ENCODE results near the gene PIEZO2.

PIEZO2 gene

GRCh38 chr18:10797896-10798295 lies 351.5 kb downstream of the PIEZO2 start:
- H3K27me3 ChIP-seq (ENCODE audit: insufficient read depth, low read length, poor library complexity, severe bottlenecking) = no peaks in the 10 kb centered on the region
- no peak overlapping the region for H3K9ac ChIP-seq (ENCODE audit: low read depth, low read length, poor library complexity, severe bottlenecking)
- H3F3A ChIP-seq (ENCODE audit: low read depth) = no peaks in the 10 kb centered on the region
- no peaks in the 10 kb centered on the region for H3K9me3 ChIP-seq (ENCODE audit: insufficient read depth, low read depth, low read length)
- no peaks in the 10 kb centered on the region for H4K20me1 ChIP-seq (ENCODE audit: insufficient read depth, low read length, poor library complexity, severe bottlenecking)
- TF ChIP-seq EZH2phosphoT487 (IDR thresholded peaks at IDR 0.05; ENCODE audit: borderline replicate concordance) = no peak
- TF ChIP-seq, protein P1, sequence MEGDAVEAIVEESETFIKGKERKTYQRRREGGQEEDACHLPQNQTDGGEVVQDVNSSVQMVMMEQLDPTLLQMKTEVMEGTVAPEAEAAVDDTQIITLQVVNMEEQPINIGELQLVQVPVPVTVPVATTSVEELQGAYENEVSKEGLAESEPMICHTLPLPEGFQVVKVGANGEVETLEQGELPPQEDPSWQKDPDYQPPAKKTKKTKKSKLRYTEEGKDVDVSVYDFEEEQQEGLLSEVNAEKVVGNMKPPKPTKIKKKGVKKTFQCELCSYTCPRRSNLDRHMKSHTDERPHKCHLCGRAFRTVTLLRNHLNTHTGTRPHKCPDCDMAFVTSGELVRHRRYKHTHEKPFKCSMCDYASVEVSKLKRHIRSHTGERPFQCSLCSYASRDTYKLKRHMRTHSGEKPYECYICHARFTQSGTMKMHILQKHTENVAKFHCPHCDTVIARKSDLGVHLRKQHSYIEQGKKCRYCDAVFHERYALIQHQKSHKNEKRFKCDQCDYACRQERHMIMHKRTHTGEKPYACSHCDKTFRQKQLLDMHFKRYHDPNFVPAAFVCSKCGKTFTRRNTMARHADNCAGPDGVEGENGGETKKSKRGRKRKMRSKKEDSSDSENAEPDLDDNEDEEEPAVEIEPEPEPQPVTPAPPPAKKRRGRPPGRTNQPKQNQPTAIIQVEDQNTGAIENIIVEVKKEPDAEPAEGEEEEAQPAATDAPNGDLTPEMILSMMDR (conservative IDR thresholded peaks at IDR 0.05; ENCODE audit: low read length) = no peak
- no peaks in the 10 kb centered on the region for H3K36me3 ChIP-seq (ENCODE audit: insufficient read depth, low read length)
- H3K4me1 ChIP-seq (ENCODE audit: insufficient read depth, low read length, poor library complexity, severe bottlenecking) = peaks cover 6% of the 10 kb centered on the region
- no peaks in the 10 kb centered on the region for H3K9me2 ChIP-seq (replicated peaks; ENCODE audit: low read depth, low read length)
- H3K79me2 ChIP-seq (ENCODE audit: insufficient read depth, low read length) = no peaks in the 10 kb centered on the region
- peak overlapping the region; percentile 65; the same call in 1 of the 2 replicates for H2AFZ ChIP-seq (ENCODE audit: low read length)
- no peak overlapping the region for H3K4me2 ChIP-seq (ENCODE audit: low read depth, low read length, poor library complexity, severe bottlenecking)
- no peak overlapping the region for H3K4me3 ChIP-seq (ENCODE audit: low read length, poor library complexity, severe bottlenecking)

DNA sequence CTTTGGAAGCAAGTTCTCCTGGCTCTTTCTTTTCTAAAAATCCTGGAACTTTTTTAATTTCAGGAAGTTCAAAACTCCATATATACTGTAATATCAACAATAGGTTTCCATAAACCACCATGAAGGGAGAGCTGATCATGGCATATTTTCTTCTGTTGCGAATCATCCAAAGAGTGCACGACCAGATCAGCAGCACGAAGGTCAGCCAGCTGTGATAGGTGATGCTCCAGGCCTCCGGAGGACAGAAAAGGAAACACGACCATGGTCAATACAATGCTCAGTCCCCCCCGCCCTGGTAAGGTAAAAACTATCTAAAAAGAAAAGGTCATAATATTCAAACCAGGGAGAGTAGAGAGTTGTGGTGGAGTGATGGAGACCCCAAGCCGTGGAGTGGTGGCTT lies 354.6 kb downstream of the PIEZO2 start:
- Histone ChIP-seq H3K27me3 (ENCODE audit: insufficient read depth, low read length, poor library complexity, severe bottlenecking) (no peaks in the 10 kb centered on the region), H4K20me1 (ENCODE audit: insufficient read depth, low read length, poor library complexity, severe bottlenecking) (no peaks in the 10 kb centered on the region), H3K4me1 (ENCODE audit: insufficient read depth, low read length, poor library complexity, severe bottlenecking) (peaks cover 6% of the 10 kb centered on the region), H3K9ac (ENCODE audit: low read depth, low read length, poor library complexity, severe bottlenecking) (no peak overlapping the region), H3K36me3 (ENCODE audit: insufficient read depth, low read length) (no peaks in the 10 kb centered on the region), H3K4me2 (ENCODE audit: low read depth, low read length, poor library complexity, severe bottlenecking) (no peak overlapping the region), H3K4me3 (ENCODE audit: low read length, poor library complexity, severe bottlenecking) (no peak overlapping the region), H3K79me2 (ENCODE audit: insufficient read depth, low read length) (no peaks in the 10 kb centered on the region), H2AFZ (ENCODE audit: low read length) (no peak overlapping the region), H3K9me3 (ENCODE audit: insufficient read depth, low read depth, low read length) (no peaks in the 10 kb centered on the region), H3K9me2 (replicated peaks; ENCODE audit: low read depth, low read length) (no peaks in the 10 kb centered on the region), H3F3A (ENCODE audit: low read depth) (no peaks in the 10 kb centered on the region)
- TF ChIP-seq, protein P1 (conservative IDR thresholded peaks at IDR 0.05; ENCODE audit: low read length) = no peak
- no peak for TF ChIP-seq EZH2phosphoT487 (IDR thresholded peaks at IDR 0.05; ENCODE audit: borderline replicate concordance)

DNA sequence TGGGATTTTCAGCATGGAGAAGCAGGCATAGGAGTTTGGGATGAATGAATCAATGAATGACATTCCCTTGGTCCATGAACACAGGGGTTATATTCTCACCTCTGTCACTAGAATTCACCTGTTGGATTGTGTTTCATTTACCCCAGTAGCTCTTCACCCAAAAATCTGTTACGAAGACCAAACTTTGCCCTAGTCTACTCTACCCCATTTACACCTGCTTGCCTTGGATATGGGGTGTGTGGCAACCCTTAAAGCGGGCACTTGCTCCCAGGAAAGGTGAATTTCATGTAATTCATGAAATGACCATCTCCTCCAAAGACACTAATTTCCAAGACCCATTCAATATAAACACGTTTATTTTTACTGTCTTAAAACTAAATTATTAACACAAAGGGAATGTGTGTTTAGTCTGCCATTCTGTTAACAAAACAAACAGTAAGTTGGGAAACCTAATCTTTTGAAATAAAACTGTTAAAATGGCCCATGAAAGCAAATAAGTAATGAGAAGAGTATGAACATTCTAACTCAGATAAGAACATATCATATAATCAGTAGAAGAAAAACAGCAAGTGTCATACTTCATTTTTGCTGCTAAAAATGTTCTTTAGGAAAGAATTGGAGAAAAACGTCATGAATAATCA lies 355.5 kb downstream of the PIEZO2 start:
- Histone ChIP-seq H3K4me3 (ENCODE audit: low read length, poor library complexity, severe bottlenecking) (no peak overlapping the region), H3K27me3 (ENCODE audit: insufficient read depth, low read length, poor library complexity, severe bottlenecking) (no peaks in the 10 kb centered on the region), H4K20me1 (ENCODE audit: insufficient read depth, low read length, poor library complexity, severe bottlenecking) (no peaks in the 10 kb centered on the region), H3K9me3 (ENCODE audit: insufficient read depth, low read depth, low read length) (no peaks in the 10 kb centered on the region), H3K4me1 (ENCODE audit: insufficient read depth, low read length, poor library complexity, severe bottlenecking) (peaks cover 2% of the 10 kb centered on the region), H3K36me3 (ENCODE audit: insufficient read depth, low read length) (no peaks in the 10 kb centered on the region), H3K9me2 (replicated peaks; ENCODE audit: low read depth, low read length) (no peaks in the 10 kb centered on the region), H3K9ac (ENCODE audit: low read depth, low read length, poor library complexity, severe bottlenecking) (no peak overlapping the region), H3K4me2 (ENCODE audit: low read depth, low read length, poor library complexity, severe bottlenecking) (no peak overlapping the region), H3F3A (ENCODE audit: low read depth) (no peaks in the 10 kb centered on the region), H3K79me2 (ENCODE audit: insufficient read depth, low read length) (no peaks in the 10 kb centered on the region), H2AFZ (ENCODE audit: low read length) (no peak overlapping the region)
- TF ChIP-seq, protein P1 (conservative IDR thresholded peaks at IDR 0.05; ENCODE audit: low read length) = no peak
- no peak for TF ChIP-seq EZH2phosphoT487 (IDR thresholded peaks at IDR 0.05; ENCODE audit: borderline replicate concordance)
